HTR-8/SVneo (cell line): ENCODE results near the gene SMTNL2.
"Not testable (repeated sequence)": the region's sequence is repeated elsewhere in the genome, so short reads cannot be mapped to it uniquely, and the experiment has no call there.

Experiments used
- DNase-seq: peaks from one replicate; pipeline ENCODE4 v3.0.0; 2011; ENCODE audit warnings: low spot score, mixed read lengths; ENCODE audit not compliant: insufficient read length
- FAIRE-seq: peaks from 2 replicates; lab custom pipeline; 2011; peaks lifted over from hg19 to GRCh38; lab: Jason Lieb, UNC

Gene SMTNL2

DNA sequence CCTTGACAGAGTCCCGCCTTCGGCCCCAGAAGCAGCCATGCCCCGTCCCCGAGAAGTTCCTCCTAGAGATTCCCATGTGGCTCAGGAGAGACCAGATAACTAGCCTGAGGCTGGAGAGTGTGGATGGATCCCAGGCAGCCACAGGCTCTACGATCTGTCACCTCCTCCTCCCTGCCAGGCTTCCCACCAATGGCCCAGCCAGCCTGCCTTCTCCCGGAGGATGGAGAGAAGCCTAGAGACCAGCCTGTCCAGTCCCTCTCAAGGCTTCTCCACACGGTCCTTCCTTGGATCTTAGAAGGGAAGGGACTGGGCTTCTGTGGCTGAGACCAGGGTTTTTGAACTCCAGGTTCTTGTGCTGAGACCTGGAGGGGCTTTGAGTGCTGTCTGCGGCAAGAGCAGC, 1.6 kb upstream of the SMTNL2 start:
- no peak for FAIRE-seq
- no peak for DNase-seq

DNA sequence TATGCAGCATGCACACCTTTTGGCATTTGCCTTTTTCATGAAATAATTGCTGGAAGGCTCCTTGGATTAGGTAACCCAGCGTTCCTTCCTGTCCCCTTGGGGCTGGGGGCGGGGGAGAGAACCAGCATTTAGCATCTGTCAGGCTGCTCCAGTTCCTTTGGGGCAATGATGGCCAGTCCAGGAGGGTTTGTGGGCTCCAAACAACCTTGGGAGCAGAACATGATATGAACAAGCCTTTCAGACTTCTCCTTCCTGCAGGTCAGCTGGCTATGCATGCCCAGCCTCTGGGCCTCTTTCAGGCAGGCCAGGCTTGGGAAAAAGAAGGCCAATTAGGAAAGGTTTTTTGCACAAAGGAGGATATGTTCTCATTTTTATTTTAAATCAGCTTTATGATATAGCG, 1.1 kb upstream of the SMTNL2 start:
- FAIRE-seq (no peak), DNase-seq (no peak)

DNA sequence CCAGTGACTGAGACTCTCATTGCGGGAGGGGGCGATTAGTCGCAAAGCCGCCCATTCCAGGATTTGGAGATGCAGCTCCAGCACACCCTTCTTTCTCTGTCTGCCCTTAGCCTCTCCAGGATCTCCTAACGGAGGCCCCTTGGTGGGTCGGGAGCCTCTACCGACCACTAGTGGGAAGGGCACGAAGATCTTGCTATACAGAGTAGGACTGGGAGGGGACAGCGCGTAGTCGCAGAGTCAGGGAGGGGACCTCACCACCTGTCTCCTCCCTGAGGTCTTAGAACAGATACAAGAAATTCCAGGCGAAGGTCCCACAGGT, 588 bp upstream of the SMTNL2 start:
- DNase-seq (peak; percentile 66), FAIRE-seq (peak; percentile 33)

DNA sequence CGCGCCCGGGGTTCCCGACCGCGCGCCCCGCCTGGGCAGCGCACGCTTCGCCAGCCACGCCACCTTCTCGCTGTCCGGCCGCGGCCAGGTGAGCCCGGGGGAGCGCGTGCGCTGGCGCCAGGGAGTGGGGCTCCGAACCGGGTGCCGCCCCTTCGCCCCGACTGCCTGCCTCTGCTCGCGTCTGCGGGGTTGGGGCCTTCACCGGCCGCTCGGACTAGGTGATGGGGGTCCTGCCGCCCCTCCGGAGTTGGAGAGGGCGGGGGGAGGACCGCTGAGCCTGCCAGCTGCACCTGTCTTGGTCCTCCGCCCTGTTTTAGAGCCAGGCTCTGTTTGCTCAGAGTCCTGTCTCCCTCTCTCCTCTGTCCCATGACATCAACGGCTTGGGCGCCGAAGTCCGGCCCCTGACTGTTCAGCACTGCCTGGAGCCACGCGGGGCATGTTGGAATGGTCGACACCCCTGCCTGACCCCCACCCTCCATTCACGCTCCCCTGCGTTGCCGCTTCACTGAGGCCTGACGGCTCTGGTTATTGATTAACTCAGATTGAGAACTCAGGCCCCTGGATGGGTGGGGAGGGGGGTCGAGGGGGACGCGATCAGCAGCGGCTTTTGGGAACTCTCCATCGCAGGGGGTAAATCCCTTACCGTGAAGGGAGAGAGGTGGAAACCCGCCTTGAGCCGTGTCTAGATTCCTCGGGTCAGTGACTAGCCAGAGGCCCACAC, 748 bp downstream of the SMTNL2 start:
- DNase-seq (no peak), FAIRE-seq (no peak)

DNA sequence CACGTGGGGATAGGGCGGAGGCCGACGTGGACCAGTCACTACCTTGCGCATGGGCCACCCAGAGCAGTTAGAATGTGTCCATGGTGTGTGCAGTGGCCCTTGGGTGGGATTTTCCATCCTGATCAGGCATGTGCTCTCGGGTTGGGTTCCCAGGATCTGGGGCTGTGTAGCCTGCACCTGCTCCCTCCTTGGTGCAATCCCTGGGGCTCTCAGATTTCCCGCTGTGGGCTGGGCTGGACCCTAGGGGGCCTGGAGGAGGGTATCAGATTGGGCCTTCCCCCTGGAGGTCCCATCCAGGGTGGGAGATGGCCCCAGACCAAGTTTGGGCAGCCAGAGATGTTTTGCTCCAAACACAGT, 1.3 kb downstream of the SMTNL2 start:
- FAIRE-seq (no peak), DNase-seq (no peak)

DNA sequence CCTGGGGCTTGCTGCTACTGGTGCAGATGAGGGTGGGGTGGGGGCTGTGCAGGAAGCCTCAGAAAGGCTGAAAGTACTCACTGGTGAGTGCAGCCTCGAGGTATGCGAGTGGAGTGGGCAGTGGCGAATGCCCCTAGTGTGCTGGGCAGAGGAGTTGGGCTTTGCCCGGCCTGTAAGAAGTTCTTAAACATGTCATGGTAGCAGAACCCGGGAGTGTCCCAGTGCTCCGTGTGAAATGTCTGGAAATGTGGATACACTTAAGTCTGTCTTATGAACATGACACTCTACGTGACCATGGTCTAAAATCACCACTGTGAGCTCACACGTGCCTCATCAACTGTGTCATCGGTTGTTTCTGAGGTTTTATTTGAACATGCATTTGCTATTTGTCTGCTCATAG, 1.7 kb downstream of the SMTNL2 start:
- DNase-seq = no peak
- FAIRE-seq = no peak

DNA sequence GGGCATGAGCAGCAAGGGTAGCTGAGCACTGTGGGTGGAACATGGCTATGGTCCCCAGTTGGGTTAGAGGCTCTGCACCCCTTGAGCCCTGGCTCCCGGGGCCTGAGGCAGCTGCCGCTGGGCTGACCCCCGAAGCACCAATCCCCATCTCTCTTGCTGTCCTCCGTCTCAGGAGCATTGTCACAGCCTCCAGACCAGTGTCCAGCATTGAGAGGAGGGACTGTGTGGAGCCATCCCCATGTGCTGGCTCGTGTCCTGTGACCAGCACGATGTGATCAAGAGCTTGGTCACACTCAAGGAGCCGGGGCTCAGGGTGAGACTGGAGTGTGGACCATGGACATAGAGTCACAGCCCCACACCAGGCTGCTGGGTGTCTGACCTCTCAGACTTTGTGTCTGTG, 2.9 kb downstream of the SMTNL2 start:
- DNase-seq = no peak
- FAIRE-seq = no peak

DNA sequence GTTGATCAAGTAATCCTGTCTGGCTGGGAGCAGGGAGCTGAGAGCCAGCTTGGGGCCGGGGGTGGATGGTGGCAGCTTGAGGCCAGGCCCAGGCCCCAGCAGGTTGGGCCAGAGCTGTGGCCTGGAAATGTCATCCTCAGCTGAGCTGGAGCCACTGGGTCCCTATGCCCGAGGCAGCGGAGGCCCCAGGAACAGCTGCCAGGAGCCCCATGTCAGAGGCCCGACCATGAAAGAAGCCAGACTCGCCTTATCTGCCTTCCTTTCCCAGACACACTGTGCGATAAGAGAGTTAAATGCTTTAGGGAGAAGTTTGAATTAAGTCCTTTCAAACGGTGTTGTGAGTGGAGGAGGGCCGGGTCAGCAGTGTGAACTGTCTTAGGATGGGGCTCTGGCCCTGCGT, 3.5 kb downstream of the SMTNL2 start:
- FAIRE-seq = no peak
- no peak for DNase-seq

DNA sequence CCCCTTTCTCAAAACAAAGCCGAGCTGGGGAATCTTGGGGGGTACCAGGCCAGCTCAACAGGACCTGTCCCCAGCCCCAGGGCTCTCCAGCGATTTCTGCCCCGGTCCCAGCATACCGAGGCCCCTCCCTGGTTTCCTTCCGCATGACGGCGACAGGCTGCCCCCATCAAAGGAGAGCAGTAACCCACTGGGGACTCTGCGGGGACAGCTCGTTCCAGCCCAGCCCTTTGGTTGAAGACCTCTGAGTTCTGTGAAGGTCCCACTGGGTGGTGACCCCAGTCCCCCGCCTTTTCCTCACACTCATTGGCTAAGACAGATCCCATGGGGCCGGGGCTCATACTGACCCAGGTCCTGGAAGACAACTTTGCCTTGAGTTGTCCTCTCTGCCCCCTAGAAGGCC, 4.1 kb downstream of the SMTNL2 start:
- FAIRE-seq = no peak
- DNase-seq = no peak

DNA sequence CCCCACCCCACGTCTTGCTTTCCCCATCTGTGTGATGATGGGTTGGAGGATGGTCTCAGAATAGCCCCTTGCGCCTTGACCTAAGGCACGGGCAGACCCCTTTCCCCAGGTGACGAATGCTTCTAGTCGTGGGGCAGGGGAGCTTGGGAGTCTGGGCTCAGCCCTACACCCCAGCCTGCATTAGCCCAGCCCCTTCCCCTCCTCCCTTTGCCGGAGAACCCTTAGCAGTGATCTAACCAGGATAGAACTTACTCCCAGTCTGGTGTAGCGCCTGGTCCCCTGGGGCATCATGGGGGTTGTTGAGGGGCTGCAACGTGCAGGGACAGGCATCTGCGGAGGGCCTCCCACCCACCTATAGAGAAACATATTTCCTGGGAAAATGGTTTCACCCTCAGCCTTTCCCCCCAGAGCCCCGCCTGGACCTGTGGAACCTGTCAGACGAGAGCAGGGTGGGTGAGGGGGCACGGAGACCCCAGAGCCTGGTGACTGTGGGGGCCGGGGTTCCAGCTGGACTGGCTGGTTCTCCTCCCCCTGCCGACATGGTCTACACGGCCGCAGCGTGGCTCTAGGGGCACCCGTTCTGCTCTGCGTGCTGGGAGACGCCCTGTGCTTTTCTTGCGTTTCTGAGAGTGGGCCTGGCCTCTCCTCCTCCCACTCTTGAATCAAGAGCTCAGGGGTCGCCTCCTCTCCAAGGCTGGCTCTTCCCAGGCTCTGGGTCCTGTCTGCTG, 4.7 kb downstream of the SMTNL2 start:
- no peak for FAIRE-seq
- DNase-seq = no peak

DNA sequence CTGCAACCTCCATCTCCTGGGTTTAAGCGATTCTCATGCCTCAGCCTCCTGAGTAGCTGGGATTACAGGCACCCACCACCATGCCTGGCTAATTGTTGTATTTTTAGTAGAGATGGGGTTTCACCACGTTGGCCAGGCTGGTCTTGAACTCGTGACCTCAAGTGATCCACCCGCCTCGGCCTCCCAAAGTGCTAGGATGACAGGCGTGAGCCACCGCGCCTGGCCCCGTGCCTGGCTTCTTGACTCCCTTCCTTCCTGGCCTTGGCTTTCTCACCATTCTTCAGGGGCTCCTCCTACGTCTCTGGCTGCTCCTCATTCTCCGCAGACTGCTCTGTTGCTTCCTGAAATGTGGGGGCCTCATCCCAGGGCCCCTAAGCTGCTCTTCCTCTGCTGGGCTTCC, 5.7 kb downstream of the SMTNL2 start:
- not testable (repeated sequence) for DNase-seq

DNA sequence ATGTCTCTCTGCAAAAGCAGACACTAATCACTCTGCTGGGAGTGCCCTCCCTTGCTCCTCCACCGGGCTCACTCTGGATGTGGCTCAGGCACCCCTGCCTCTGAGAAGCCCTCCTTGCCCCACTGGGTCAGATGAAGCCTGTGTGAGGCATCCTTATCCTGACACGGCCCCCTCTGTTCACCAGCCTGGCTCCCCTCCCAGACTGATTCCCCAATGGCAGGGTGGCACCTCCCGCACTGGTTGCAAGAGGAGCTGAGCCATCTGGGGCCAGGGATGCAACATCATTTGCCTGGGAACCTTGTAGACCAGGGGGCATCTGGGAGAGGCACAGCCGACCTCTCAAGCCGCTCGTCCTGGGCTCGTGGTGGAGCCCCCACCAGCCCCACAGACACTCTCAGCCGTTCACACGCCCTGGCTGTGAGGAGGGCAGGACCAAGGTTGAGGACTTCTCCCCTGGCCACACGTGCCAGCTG, 6.7 kb downstream of the SMTNL2 start:
- DNase-seq (no peak), FAIRE-seq (no peak)

More for the DNA sequence above, 5.7 kb downstream of the SMTNL2 start:
- not testable (repeated sequence) for FAIRE-seq

DNA sequence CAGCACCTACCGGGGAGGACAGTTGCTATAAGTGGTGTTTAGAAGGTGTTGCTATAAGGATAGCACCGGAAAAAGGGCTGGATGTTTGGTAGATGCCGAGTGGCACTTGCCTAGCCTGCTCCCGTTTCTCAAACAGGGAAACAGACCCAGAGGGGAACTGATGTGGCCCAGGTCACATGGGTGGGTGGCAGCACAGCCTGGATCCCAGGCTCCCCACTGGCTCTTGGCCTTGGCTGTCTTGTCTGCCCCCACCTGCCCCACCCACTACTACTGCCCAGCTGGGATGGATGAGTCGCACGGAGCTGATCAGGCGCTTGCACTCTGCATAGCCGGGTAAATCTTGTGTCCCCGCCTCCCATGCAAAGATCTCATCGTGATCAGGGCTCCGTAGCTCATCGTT, 7.2 kb downstream of the SMTNL2 start:
- DNase-seq (no peak), FAIRE-seq (peak; percentile 20)

DNA sequence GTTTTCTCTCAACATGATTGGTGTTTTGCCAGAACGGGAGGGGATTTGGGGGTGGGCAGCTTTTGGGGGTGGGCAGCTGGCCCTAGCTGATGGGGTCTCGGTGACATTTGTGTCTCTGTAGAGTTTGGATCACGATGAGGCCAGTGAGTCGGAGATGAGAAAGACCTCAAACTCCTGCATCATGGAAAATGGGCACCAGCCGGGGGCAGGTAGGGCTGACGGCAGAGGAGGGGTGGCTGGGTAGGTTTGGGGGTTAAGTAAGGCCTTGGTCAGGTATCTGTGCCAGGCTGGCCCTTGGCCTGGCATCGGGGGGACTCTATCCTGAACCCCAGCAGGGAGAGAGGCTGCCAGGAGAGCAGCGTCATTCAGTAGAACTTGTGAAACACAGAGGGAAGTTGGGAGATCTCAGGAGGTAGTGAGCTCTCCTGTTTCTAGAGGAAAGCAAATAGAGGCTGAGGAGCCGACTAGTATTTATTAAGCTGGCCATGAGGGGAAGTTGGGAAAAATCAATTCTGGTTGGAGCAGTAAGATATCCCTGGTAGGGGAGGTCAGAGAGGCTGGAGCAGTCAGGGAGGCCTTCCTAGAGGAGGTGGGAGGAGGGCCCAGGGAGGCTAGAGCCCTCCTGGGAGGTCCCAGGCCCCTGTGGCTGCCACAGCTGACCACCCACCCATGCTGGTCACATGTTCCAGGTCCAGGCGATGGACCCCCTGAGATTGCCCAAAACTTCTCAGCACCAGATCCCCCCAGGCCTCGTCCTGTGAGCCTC, 8.1 kb downstream of the SMTNL2 start:
- FAIRE-seq (no peak), DNase-seq (no peak)

DNA sequence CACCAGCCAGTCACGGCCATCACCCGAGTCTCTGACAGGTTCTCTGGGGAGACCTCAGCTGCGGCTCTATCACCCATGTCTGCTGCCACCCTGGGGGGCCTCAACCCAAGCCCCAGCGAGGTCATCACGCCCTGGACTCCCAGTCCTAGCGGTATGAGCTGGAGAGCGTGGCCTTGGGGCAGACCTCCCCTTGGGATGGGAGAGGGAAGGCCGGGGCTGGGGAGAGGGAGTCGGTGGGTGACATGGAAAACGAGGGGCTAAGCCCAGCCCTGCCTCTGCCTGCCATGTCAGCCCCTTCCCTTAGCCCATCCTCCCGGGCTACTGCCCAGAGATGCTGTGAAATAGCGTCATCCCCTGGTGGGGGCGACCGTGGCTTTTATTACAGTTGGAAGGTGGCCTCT, 8.7 kb downstream of the SMTNL2 start:
- no peak for DNase-seq
- FAIRE-seq = no peak

DNA sequence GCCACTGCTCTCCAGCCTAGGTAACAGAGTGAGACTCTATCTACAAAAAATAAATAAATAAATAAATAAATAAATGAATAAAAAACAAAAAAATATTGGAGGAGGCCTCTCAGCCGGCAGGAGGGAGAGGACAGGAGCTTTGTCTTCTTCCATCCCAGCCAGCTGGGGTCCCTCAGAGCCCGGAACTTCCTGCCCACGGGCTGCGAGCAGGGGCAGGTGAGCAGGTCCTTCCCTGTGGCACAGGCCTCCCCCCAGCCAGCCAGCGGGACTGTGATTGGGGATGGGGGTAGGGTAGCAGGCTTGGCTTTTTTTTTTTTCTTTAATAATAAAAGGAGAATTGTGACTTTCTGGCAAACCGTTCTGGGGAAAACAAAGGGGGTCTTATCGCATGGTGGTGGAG, 10.1 kb downstream of the SMTNL2 start:
- DNase-seq (no peak), FAIRE-seq (no peak)

DNA sequence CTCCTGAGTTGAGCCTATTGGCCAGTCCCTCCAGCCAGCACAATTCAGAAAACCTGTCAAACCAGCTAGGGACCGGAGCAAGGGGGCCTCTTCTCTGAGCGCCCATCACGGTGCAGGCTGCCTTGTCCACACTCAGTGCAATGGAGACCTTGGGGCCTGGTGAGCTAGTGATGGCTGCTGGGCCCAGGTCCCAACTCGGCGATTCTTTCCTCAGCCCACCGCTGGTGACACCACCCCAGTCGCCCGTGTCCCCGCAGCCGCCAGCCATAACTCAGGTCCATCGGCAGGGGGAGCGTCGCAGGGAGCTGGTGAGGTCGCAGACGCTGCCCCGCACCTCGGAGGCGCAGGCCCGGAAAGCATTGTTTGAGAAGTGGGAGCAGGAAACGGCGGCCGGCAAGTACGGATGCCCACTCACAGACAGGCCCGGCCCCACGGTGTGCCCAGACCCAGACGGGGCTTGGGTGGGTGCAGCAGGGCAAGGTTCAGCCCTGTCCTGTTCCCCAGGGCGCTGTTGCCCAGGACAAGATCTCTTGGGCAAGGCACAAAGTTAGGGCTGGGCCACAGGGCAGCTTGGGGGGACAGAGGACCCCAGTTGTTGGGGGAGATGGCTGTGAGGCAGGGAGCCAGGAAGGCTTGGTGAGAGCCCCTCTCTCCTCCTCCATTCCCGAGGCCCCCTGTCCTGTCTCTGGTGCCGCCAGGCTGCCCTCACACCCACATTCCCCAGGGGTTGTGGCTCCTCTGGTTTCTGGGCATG, 10.8 kb downstream of the SMTNL2 start:
- FAIRE-seq = no peak
- DNase-seq = no peak

DNA sequence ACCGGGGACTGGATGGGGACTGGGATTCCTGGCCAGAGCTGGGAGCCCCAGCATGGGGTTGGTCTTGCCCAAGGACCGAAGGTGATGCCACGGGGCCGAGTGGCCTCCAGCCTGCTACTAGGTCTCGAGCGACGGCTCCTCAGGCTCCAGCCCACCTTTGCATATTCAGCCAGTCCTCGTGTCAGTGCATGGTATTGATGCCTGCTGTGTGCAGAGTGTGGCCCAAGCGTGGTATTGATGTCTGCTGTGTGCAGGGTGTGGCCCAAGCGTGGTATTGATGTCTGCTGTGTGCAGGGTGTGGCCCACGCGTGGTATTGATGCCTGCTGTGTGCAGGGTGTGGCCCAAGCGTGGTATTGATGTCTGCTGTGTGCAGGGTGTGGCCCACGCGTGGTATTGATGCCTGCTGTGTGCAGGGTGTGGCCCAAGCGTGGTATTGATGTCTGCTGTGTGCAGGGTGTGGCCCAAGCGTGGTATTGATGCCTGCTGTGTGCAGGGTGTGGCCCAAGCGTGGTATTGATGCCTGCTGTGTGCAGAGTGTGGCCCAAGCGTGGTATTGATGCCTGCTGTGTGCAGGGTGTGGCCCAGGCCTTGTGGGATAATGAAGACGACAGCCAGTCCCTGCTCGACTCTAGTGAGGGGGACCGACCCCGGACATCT, 11.5 kb downstream of the SMTNL2 start:
- FAIRE-seq, DNase-seq: not testable (repeated sequence)

DNA sequence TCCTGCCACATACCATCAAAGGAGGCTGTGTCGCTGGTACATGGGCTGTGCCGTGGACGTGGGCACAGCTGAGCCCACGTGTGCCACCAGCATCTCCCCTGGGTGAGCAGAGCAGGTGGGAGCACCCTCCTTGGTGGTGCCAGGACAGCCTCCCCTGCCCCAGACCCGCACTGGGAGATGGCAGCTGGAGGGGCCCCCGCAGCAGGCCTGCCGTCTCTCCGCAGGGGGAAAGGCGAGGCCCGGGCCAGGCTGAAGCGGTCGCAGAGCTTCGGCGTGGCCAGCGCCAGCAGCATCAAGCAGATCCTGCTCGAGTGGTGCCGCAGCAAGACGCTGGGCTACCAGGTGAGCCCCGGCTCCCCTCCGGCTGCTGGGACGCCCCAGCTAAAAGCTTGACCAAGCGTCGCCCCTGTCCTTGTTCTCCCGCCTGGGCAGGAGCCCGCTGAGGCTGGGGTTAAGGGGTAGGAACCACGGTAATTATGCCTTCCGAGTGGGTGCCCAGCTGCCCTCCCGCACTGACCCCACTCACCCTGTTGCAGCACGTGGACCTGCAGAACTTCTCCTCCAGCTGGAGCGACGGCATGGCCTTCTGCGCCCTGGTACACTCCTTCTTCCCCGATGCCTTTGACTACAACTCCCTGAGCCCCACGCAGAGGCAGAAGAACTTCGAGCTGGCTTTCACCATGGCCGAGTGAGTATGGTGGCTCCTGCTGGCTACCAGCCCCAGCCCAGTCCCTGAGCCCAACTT, 12.5 kb downstream of the SMTNL2 start:
- FAIRE-seq (no peak), DNase-seq (no peak)
